ENCODE measurements around the gene C2orf49.

- TF ChIP-seq SPI1 (IDR thresholded peaks at IDR 0.05; ENCODE audit: low read depth, low read length) (no peak), POLR2A (IDR thresholded peaks at IDR 0.05; ENCODE audit: low read depth, low read length) (no peak), POLR2AphosphoS5 (IDR thresholded peaks at IDR 0.05; ENCODE audit: low read depth, low read length) (no peak), TAF1 (IDR thresholded peaks at IDR 0.05; ENCODE audit: low read depth, low read length) (no peak), PAX5 (IDR thresholded peaks at IDR 0.05; ENCODE audit: insufficient read depth, low read length, severe bottlenecking) (no peak)
These were observed 33.8 kb downstream of the C2orf49 start for GRCh38 chr2:105371156-105371555.

Measured in GM12891 (cell line).